ENCODE measurements around the gene NHS. TPM values are rescaled to one million over a fixed set of nuclear protein-coding genes. Genes with fewer than 3 reads are reported as not detected.
A peak's percentile ranks its signal among the peaks of the same experiment; 100 is the strongest.

The NHS gene
- total RNA-seq, 1 donor from 2014 or later = 117 TPM

GRCh38 chrX:17743913-17744312, 368.9 kb downstream of the NHS start:
- H3K4me3 Mint-ChIP-seq (ENCODE audit: low read depth) = no peak overlapping the region

GRCh38 chrX:17744896-17745523, 370.0 kb downstream of the NHS start:
- H3K36me3 Mint-ChIP-seq (ENCODE audit: insufficient read depth) = no peaks in the 10 kb centered on the region

More at GRCh38 chrX:17743913-17744312, 368.9 kb downstream of the NHS start:
- Mint-ChIP-seq H3K27me3 (peaks cover 13% of the 10 kb centered on the region), H3K36me3 (ENCODE audit: insufficient read depth) (no peaks in the 10 kb centered on the region), H3K4me1 (ENCODE audit: low read depth) (peaks cover 8% of the 10 kb centered on the region), H3K27ac (no peak overlapping the region), H3K9me3 (ENCODE audit: low read depth) (peaks cover under 1% of the 10 kb centered on the region)
- TF ChIP-seq CTCF (IDR thresholded peaks at IDR 0.05; ENCODE audit: unreplicated experiment) = no peak
- DNase-seq (ENCODE audit: low spot score, unreplicated experiment) = no peak

GRCh38 chrX:17747692-17748091, 372.7 kb downstream of the NHS start:
- DNase-seq (ENCODE audit: low spot score, unreplicated experiment) = no peak
- Mint-ChIP-seq H3K9me3 (ENCODE audit: low read depth) (no peaks in the 10 kb centered on the region), H3K27ac (peak overlapping the region; percentile 3), H3K4me1 (ENCODE audit: low read depth) (peaks cover 6% of the 10 kb centered on the region), H3K4me3 (ENCODE audit: low read depth) (no peak overlapping the region), H3K27me3 (peaks cover 7% of the 10 kb centered on the region), H3K36me3 (ENCODE audit: insufficient read depth) (peaks cover 3% of the 10 kb centered on the region)
- TF ChIP-seq CTCF (IDR thresholded peaks at IDR 0.05; ENCODE audit: unreplicated experiment) = no peak

More at GRCh38 chrX:17744896-17745523, 370.0 kb downstream of the NHS start:
- Mint-ChIP-seq H3K4me1 (ENCODE audit: low read depth) (peaks cover 6% of the 10 kb centered on the region), H3K4me3 (ENCODE audit: low read depth) (no peak overlapping the region), H3K9me3 (ENCODE audit: low read depth) (no peaks in the 10 kb centered on the region), H3K27me3 (peaks cover 13% of the 10 kb centered on the region), H3K27ac (no peak overlapping the region)
- no peak for DNase-seq (ENCODE audit: low spot score, unreplicated experiment)
- TF ChIP-seq CTCF (IDR thresholded peaks at IDR 0.05; ENCODE audit: unreplicated experiment) = peak; percentile 56

GRCh38 chrX:17748684-17749083, 373.7 kb downstream of the NHS start:
- H3K36me3 Mint-ChIP-seq (ENCODE audit: insufficient read depth) = peaks cover 5% of the 10 kb centered on the region
- no peak overlapping the region for H3K4me3 Mint-ChIP-seq (ENCODE audit: low read depth)
- H3K27me3 Mint-ChIP-seq = peaks cover 4% of the 10 kb centered on the region
- H3K27ac Mint-ChIP-seq = no peak overlapping the region
- TF ChIP-seq CTCF (IDR thresholded peaks at IDR 0.05; ENCODE audit: unreplicated experiment) = no peak
- H3K4me1 Mint-ChIP-seq (ENCODE audit: low read depth) = peaks cover 6% of the 10 kb centered on the region
- H3K9me3 Mint-ChIP-seq (ENCODE audit: low read depth) = no peaks in the 10 kb centered on the region
- DNase-seq (ENCODE audit: low spot score, unreplicated experiment) = no peak

- Mint-ChIP-seq H3K27me3 (peaks cover 4% of the 10 kb centered on the region), H3K9me3 (ENCODE audit: low read depth) (no peaks in the 10 kb centered on the region)
These were observed 375.4 kb downstream of the NHS start for GRCh38 chrX:17750436-17750835.

More at GRCh38 chrX:17750436-17750835, 375.4 kb downstream of the NHS start:
- no peak for DNase-seq (ENCODE audit: low spot score, unreplicated experiment)
- no peak for TF ChIP-seq CTCF (IDR thresholded peaks at IDR 0.05; ENCODE audit: unreplicated experiment)
- no peak overlapping the region for H3K27ac Mint-ChIP-seq
- peaks cover 5% of the 10 kb centered on the region for H3K36me3 Mint-ChIP-seq (ENCODE audit: insufficient read depth)
- H3K4me3 Mint-ChIP-seq (ENCODE audit: low read depth) = no peak overlapping the region
- H3K4me1 Mint-ChIP-seq (ENCODE audit: low read depth) = peaks cover 2% of the 10 kb centered on the region
